OCI-LY7 (cell line): Measurements from ENCODE around the gene RMP24. TPM values are rescaled to one million over a fixed set of nuclear protein-coding genes. Genes with fewer than 3 reads are reported as not detected.
A peak's percentile ranks its signal among the peaks of the same experiment; 100 is the strongest.

Experiments used
- BruUV-seq: library from RNA; stranded (reverse); fragments of 400-500 nt; replicated peaks from 2 replicates; lab custom pipeline; 2021; lab: Mats Ljungman, UMichigan
- CTCF ChIA-PET: fragments of 300-600 bp; sonication (Branson Sonifier 250); formaldehyde crosslinking; loops from one replicate; lab custom pipeline; 2022; ENCODE audit warnings: antibody characterized with exemption; ENCODE audit not compliant: unreplicated experiment; lab: Charles Lee
- POLR2A ChIA-PET: fragments of 300-600 bp; sonication (Branson Sonifier 250); formaldehyde crosslinking; loops from one replicate; lab custom pipeline; 2022; ENCODE audit warnings: antibody characterized with exemption; lab: Charles Lee
- DNase-seq: peaks from one replicate; pipeline ENCODE4 v3.0.0-alpha.2; 2015; ENCODE audit warnings: low spot score
- H2AFZ ChIP-seq: fragments of 200-600 bp; sonication (generic), shearing (Covaris generic); 2 replicates; pipeline ENCODE4 v1.6.1; 2014; ENCODE audit warnings: mild to moderate bottlenecking, antibody characterized with exemption, low read length, moderate library complexity
- H3K27ac ChIP-seq: fragments of 200-600 bp; sonication (generic); 2 replicates; pipeline ENCODE4 v1.5.1; 2014; ENCODE audit warnings: mixed run types, low read depth, mild to moderate bottlenecking, moderate library complexity, low read length, inconsistent platforms; ENCODE audit not compliant: poor library complexity, severe bottlenecking
- H3K36me3 ChIP-seq: fragments of 200-600 bp; sonication (generic); 2 replicates; pipeline ENCODE4 v1.6.1; 2014; ENCODE audit warnings: mild to moderate bottlenecking, antibody characterized with exemption, low read length, moderate library complexity, mixed read lengths; ENCODE audit not compliant: insufficient read depth
- H3K4me1 ChIP-seq: fragments of 200-600 bp; sonication (generic); 2 replicates; pipeline ENCODE4 v1.5.1; 2014; ENCODE audit warnings: mild to moderate bottlenecking, low read length; ENCODE audit not compliant: insufficient read depth, poor library complexity, severe bottlenecking
- H3K4me2 ChIP-seq: fragments of 200-600 bp; sonication (generic); 2 replicates; pipeline ENCODE4 v1.6.1; 2014; ENCODE audit warnings: mild to moderate bottlenecking, low read length
- H3K4me3 ChIP-seq: fragments of 200-600 bp; sonication (generic); 2 replicates; pipeline ENCODE4 v1.5.1; 2014; ENCODE audit warnings: mild to moderate bottlenecking, low read depth, low read length; ENCODE audit not compliant: poor library complexity, severe bottlenecking
- H3K79me2 ChIP-seq: fragments of 200-600 bp; sonication (generic); 2 replicates; pipeline ENCODE4 v1.6.1; 2016; ENCODE audit warnings: low read depth, mild to moderate bottlenecking, low read length, moderate library complexity, mixed read lengths; ENCODE audit not compliant: insufficient read depth
- H3K9me2 ChIP-seq: fragments of 200-600 bp; sonication (generic); 2 replicates; pipeline ENCODE4 v1.6.1; 2016; ENCODE audit warnings: mild to moderate bottlenecking, low read length, mixed read lengths; ENCODE audit not compliant: insufficient read depth
- H3K9me3 ChIP-seq: fragments of 200-600 bp; sonication (generic); 2 replicates; pipeline ENCODE4 v1.6.1; 2014; ENCODE audit warnings: mild to moderate bottlenecking, mixed run types, low read length, mixed read lengths
- H4K20me1 ChIP-seq: fragments of 200-600 bp; sonication (generic); 2 replicates; pipeline ENCODE4 v1.6.1; 2014; ENCODE audit warnings: mild to moderate bottlenecking, antibody characterized with exemption, low read length, moderate library complexity, mixed read lengths; ENCODE audit not compliant: insufficient read depth
- EZH2phosphoT487 ChIP-seq: fragments of 200-600 bp; sonication (generic); IDR thresholded peaks from 2 replicates; pipeline ENCODE4 v1.6.1; 2018; ENCODE audit warnings: low read depth, borderline replicate concordance, mild to moderate bottlenecking, mixed run types, antibody characterized with exemption, low read length, moderate library complexity, mixed read lengths
- intact Hi-C: fragments of 100-400 bp; cut with micrococcal nuclease; formaldehyde crosslinking; loops from one replicate; pipeline ENCODE4 v1.10.0; 2022; ENCODE audit not compliant: unreplicated experiment
- microRNA-seq: library from miRNA; unstranded; fragments of <30 nt; microRNA quantifications from one replicate; pipeline ENCODE4 v1.2.0, GENCODE V29; 2022; ENCODE audit warnings: borderline replicate concordance
- small RNA-seq: library from RNA; depleted of rRNA; stranded (forward); fragments of <200 nt; gene quantifications from one replicate; pipeline ENCODE3, GENCODE V24; 2014
- total RNA-seq, 2 experiments: library from RNA; depleted of rRNA in 1 of 2; stranded (reverse); fragments of >200 nt in 1 of 2; shearing (Covaris generic) in 1 of 2; gene quantifications; 2 replicates each; pipeline ENCODE4 v1.2.3, GENCODE V29; 2014 to 2022
- TF ChIP-seq, protein P1 (sequence below): fragments of 200-600 bp; sonication (generic); conservative IDR thresholded peaks from 2 replicates; pipeline ENCODE4 v1.5.1; 2014; ENCODE audit warnings: mild to moderate bottlenecking, antibody characterized with exemption, low read length, moderate library complexity, mixed read lengths

Gene RMP24

DNA sequence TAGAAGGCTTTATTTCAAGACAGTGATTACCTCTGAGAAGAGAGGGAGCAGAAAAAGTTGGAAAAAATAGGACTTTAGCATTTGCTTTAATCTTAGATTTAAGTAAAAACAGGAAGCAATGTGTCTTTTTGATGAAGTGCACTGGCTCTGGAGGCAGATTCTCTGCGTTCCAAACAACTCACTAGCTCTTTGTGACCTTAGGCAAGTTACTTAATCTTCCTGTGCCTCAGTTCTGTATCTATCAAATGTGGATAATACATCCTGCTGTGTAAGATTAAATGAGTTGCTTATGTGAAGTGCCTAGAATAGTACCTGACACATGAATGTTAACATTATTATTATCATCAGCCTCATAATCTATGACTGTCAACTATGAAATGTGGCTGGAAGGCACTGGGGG is 52.5 kb downstream of the RMP24 start:
- Histone ChIP-seq H4K20me1 (no peaks in the 10 kb centered on the region), H3K9me2 (no peaks in the 10 kb centered on the region), H3K4me1 (no peaks in the 10 kb centered on the region), H3K79me2 (no peaks in the 10 kb centered on the region), H3K36me3 (peaks cover 46% of the 10 kb centered on the region), H3K9me3 (no peaks in the 10 kb centered on the region), H3K4me3 (no peak overlapping the region), H3K4me2 (no peak overlapping the region), H3K27ac (no peak overlapping the region), H2AFZ (no peak overlapping the region)
- TF ChIP-seq EZH2phosphoT487 = no peak
- intact Hi-C loops = no loop called here
- ChIA-PET POLR2A (no interaction called here), CTCF (no interaction called here)
- DNase-seq = no peak
- BruUV-seq = TSS peak; percentile 10

DNA sequence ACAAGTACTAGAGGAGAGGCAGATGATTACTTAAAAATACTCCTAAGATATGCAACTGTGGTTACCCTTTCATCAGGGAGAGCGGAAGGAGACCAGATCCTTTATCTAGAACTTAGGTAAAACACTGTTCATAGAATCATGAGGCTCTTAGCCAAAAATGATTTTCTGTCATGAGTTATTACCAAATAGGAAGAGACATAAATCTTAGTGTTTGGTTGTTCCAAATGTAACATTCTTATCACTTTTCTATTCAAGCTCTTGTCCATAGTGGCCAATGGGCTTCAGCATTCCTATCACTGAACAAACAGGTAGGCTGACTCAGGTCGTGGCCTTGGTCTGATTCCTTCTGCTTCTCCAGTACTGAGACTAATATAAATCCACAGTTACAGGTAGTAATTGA is 56.4 kb downstream of the RMP24 start:
- peaks cover 73% of the 10 kb centered on the region for H3K36me3 ChIP-seq
- H4K20me1 ChIP-seq = no peaks in the 10 kb centered on the region
- TF ChIP-seq, protein P1, sequence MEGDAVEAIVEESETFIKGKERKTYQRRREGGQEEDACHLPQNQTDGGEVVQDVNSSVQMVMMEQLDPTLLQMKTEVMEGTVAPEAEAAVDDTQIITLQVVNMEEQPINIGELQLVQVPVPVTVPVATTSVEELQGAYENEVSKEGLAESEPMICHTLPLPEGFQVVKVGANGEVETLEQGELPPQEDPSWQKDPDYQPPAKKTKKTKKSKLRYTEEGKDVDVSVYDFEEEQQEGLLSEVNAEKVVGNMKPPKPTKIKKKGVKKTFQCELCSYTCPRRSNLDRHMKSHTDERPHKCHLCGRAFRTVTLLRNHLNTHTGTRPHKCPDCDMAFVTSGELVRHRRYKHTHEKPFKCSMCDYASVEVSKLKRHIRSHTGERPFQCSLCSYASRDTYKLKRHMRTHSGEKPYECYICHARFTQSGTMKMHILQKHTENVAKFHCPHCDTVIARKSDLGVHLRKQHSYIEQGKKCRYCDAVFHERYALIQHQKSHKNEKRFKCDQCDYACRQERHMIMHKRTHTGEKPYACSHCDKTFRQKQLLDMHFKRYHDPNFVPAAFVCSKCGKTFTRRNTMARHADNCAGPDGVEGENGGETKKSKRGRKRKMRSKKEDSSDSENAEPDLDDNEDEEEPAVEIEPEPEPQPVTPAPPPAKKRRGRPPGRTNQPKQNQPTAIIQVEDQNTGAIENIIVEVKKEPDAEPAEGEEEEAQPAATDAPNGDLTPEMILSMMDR = no peak
- no peak for TF ChIP-seq EZH2phosphoT487
- no TSS peak for BruUV-seq
- peaks cover 14% of the 10 kb centered on the region; the same call in 1 of the 2 replicates for H3K79me2 ChIP-seq
- CTCF ChIA-PET = no interaction called here
- intact Hi-C loops = no loop called here
- no peak for DNase-seq
- H2AFZ ChIP-seq = no peak overlapping the region
- H3K9me3 ChIP-seq = no peaks in the 10 kb centered on the region
- H3K9me2 ChIP-seq = no peaks in the 10 kb centered on the region
- H3K4me1 ChIP-seq = peaks cover 32% of the 10 kb centered on the region
- no peak overlapping the region for H3K4me3 ChIP-seq
- H3K4me2 ChIP-seq = no peak overlapping the region
- H3K27ac ChIP-seq = no peak overlapping the region
- POLR2A ChIA-PET = interaction anchor here (0.6 to 0.7 kb wide), 3 partner anchors 31 to 239 kb away, joined by 4 to 10 read pairs (median 4); no protein-coding TSS in a partner anchor

Small RNAs within 50 kb of the gene (microRNA-seq; reads per million reads assigned to microRNA genes)
- not detected for gene MIR3929

Small RNAs within 50 kb of the gene (small RNA-seq; reads per million reads assigned to genes)
- gene MIR3929 = not detected

Other genes with a start within 250 kb of the RMP24 start
- 45.4 and 51.6 TPM in 2 replicates for gene RPRD1A, start 94.9 kb downstream of the RMP24 start, total RNA-seq (2014; rRNA removed; shearing (Covaris generic))
- 37.9 and 42.2 TPM in 2 replicates for gene RPRD1A, start 94.9 kb downstream of the RMP24 start, total RNA-seq (2022)
- gene SLC39A6, start 156.7 kb downstream of the RMP24 start, total RNA-seq (2014; rRNA removed; shearing (Covaris generic)) = 14.7 and 18.1 TPM in 2 replicates
- 11.2 and 13.7 TPM in 2 replicates for gene SLC39A6, start 156.7 kb downstream of the RMP24 start, total RNA-seq (2022)
- 48.1 and 50.5 TPM in 2 replicates for gene ELP2, start 157.2 kb downstream of the RMP24 start, total RNA-seq (2014; rRNA removed; shearing (Covaris generic))
- gene ELP2, start 157.2 kb downstream of the RMP24 start, total RNA-seq (2022) = 39.7 and 40.3 TPM in 2 replicates
- gene MOCOS, start 214.8 kb downstream of the RMP24 start, total RNA-seq (2014; rRNA removed; shearing (Covaris generic)) = not detected in 2 replicates
- not detected in 2 replicates for gene MOCOS, start 214.8 kb downstream of the RMP24 start, total RNA-seq (2022)